T-helper 1 cell (primary cell): ENCODE data around the gene PAK6.

Source experiments
- DNase-seq, 5 donors: peaks; one replicate each; pipeline ENCODE4 v3.0.0-alpha.2; 2012 to 2020
- total RNA-seq, 4 donors: gene quantifications; one replicate each; lab custom pipeline; 2026; lab: John Stamatoyannopoulos, UW

PAK6 gene
- 0.23 to 0.80 (median 0.35) reads per million in 4 donors for total RNA-seq

DNA sequence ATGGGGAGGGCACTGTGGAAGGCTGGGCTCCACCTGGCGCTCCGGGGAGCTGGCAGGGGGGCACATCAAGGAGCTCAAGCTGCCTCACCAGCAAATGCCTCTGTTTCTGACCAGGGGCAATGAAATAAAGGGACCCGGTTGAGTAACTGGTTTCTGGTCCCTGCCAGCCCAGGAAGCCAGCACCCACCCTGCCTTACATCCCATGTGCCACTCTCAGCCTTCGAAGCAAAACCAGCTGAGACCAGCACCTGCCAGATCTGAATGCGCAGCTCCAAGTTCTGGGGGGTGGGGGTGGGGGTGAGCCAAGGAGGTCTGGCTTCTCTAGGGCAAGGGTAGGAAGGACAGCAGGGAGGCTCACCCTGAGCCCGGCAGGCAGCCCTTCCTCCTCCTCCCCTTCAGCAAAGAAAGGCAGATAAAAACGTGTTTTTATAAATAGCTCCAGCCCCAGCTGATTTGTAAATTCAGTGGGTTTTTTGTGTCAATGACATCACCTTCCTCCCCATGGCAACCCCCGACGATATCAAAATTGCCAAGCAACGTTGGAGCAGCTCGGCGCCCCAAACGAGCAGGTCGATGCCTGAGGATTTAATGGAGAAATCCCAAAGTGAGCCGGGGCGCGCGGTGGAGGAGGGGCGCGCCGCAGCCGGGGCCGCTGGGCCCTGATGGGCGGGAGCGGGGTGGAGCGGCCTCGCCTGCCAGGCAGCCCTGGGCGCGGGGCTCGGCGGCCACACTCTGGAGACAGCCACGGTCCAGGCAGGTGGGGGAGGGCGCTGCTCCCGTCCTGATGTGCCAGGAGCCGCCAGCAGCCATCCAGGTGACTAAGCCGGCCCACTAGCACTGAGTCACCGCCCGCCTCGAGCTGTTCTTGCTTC lies at the start of gene PAK6:
Gene PAK6 (plus strand): TSS at position 532 of the 872 bp plus-strand sequence. CDS start 25,723 bp downstream, outside the sequence.
- DNase-seq, result no peak

DNA sequence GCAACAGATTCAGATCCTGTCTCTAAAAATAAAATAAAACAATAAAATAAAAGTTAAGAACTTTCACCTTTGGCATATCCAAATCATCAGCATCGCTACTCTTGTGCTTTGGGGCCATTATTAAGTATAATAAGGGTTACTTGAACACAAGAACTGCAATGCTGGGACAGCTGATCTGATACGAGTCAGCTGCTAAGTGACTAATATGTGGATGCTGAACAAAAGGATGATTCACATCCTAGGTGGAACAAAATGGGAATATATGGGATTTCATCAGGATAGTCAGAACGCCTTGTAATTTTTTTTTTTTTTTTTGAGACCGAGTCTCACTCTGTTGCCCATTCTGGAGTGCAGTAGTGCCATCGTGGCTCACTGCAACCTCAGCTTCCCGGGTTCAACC lies 48.3 kb upstream of the PAK6 start:
- DNase-seq, result no peak

DNA sequence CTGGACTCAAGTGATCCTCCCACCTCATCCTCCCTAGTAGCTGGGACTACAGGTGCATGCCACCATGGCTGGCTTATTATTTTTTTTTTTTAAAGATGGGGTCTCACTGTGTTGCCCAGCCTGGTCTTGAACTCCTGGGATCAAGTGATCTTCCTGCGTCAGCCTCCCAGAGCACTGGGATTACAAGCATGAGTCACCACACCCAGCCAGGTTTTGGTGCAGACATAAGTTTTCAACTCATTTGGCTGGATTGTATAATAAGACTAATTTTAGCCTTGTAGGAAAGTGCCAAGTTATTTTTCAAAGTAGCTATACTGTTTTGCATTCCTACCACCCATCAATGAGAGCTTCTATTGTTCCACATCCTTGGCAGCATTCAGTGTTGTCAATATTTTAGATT lies 45.9 kb upstream of the PAK6 start:
- no peak for DNase-seq

DNA sequence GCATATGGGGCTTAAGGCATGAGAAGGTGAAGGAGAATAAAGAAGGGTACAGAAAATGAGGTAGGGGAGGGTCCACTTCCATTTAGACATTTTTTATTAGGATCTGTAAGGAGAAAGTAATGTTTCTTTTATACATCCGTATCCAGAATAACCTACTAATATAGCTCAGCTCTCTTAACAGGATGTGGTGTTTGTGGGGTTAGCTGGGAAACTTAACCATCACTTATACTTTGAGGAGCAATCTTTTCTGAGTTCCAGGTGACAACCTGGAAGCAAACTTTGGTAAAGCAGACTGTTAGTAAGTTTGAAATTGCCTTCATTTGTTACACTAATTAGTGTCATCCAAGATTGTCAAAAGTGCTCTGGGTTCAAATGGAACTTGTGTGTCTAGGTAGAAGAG lies 41.4 kb upstream of the PAK6 start:
- peak in 1 of 5 donors; percentile 19 for DNase-seq

DNA sequence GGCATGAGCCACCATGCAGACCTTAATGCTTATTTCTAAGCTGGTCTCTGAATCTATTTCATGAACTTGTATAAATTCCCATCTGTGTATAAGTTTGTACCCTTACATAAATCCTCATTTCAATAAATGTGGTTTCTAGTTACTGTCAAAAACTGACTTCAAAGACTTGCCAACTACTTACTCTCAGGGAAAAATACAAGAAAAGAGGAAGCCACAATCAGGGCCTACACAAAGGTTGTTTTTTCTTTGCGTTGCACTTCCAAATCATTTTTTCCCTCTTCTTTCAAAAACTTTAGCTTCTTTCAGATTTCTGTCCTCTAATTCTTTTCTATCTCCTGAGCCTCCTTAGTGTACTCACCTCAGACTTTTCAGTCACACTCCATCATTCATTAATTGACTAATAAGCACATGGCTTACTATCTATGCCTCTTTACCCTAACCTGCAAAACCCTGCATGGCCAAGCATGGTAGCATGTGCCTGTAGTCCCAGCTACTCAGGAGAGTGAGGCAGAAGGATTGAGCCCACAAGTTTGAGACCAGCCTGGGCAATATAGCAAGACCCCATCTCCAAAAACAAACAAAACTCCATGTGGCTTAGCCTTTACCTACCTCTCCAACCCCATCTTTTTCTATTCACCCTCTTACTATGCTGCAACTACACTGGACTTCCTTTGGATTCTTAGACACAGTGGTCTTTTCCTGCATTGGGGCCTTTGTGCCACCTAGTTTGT lies 40.3 kb upstream of the PAK6 start:
- DNase-seq, result no peak

DNA sequence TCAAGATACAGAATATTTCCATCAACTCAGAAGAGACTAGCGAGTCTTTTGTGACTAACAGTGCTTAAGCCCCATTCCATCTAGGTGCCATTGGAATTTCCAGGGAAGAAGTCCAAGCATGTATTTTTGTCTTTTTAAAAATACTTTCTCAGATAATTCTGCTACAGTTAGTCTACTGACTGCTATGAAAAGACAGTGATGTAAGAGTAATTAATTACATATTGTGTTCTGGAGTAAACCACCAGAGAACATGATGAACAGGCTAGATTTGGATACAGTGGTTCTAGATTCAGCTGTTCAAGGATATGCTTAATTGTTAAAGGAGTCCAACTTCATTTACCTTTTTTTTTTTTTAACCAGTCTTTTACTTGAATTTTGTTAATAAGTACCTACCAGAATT lies 34.8 kb upstream of the PAK6 start:
- DNase-seq, result no peak

DNA sequence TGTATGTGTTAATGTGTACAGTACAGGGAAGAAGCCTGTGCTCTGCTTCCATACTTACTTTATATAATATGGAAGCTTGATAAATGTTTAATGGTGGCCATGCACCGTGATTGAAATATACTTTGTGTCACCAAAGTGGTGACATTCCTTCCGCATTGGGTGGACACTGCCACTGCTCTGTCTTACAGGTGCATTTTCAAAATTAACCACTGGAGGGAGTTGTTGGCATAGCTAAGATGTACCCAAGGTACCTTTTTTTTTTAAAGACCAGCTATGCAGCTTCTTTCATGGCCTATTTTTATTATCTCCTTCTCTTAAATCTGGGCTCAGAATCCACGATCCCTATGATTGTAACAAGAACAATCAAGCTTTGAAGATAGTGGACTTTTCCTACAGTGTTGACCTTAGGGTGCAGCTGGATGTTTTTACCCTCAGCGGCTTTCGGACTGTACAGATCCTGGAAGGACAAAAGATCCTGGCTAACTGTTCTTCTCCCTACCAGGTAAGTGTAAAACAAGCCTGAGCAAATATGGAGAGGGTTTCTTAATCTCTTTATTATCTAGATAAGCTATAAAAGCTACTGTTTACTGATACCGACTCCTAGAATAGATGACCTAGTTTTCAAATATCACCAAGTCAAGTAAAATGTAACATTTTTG lies 21.6 kb upstream of the PAK6 start:
- peak in 2 of 5 donors; percentile 34 to 60 for DNase-seq

DNA sequence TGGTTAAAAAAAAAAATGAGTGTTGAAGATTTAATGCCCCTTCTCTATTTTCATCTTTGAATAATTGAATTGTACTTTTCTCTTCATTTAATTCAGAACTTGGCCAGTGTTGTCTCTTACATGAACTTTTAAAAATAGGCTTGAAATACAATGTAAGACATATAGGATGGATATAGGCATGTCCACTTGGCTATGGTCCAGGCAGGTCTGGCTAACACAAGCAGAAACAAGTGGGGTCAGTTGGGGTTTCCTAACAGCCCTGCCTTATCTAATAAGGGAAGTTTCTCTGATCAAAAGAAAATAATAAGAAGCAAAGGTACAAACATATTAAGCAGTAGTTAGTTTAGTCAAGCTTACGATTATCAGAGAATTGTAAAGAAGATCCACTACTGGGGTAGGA lies 19.1 kb upstream of the PAK6 start:
- DNase-seq, result no peak

DNA sequence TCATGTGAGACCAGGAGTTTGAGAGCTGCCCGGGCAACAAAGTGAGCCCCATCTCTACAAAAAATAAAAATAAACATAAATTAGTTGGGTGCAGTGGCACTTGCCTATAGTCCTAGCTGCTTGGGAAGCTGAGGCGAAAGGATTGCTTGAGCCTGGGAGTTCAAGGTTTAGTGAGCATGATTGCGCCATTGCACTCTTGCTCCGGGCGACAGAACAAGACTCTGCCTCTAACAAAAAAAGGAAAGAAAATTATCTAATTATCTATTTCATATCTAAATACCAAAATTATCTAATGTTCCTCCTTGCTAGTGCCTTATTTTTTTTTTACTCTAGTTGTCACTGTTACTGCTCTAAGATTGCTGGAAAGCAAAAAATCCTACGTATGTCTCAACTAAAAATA lies 16.7 kb upstream of the PAK6 start:
- DNase-seq, result no peak

DNA sequence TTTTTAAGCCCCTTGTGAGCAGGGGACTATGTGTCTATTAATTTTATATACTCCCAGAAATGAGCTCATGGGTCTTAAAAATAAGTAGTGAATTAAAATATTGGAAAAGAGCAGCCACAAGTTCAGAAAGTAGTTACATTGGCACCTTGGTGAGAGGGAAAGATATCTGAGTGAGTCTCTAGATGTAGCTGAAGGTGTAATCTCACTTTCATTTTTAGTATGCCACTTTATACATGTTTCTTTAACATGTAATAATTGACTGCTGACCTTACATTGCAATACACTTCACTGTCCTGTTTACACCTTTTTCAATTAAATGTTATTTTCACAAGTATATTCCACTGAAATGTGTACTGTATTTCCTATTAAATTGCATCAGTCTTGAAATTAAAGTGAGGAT lies 12.1 kb upstream of the PAK6 start:
- DNase-seq, result peak in 1 of 5 donors; percentile 8

DNA sequence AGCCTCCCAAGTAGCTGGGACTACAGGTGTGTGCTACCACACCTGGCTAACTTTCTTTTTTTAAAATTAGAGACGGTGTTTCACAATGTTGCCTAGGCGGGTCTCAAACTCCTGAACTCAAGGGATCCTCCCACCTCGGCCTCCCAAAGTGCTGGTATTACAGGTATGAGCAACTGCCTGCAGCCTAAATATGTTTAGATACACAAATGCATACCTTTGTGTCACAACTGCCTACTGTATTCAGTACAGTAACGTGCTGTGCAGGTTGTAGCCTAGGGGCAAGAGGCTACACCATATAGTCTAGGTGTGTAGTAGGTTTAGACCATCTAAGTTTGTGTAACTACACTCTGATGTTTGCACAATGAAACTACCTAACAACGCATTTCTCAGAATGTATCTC lies 9.5 kb upstream of the PAK6 start:
- no peak for DNase-seq

DNA sequence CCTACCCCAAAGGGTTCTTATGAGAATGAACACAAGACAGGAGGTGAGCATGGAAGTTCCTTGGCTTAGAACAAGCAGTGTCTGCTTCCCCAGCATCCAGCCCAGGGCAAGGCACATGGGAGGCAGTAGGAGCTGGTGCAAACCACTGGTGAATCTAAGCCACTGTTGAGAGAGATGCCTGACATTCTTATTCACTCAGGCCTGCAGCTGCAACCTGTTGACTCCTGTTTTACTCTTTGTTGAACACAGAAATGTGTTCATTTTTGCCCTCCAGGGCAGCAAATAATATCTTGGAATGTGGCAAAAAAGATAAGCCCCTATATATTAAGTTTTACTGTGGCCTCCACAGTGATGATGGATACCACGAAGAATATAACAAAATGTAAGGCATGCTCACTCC lies 8.9 kb upstream of the PAK6 start:
- no peak for DNase-seq

DNA sequence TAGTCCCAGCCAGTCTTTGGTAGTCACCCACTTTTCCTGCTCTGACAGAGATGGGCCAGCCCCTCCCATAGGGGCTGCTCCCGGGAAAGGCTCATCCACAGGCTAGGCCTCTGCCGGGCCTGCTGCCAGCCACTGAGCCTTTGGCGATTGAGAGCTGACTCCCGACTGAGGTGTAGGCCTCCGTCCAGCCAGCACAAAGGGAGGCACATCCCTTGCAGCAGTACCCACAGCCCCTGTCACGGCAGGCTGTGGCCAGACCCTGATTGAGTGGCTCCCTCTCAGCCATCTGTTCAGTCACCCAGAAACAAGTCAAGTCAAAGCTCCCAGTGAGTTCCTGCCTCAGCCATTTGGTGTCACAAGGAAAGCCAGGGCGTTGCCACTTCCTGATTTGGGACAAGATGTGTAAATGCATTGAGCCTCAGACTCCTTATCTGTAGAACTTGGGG lies 6.2 kb upstream of the PAK6 start:
- DNase-seq, result no peak

DNA sequence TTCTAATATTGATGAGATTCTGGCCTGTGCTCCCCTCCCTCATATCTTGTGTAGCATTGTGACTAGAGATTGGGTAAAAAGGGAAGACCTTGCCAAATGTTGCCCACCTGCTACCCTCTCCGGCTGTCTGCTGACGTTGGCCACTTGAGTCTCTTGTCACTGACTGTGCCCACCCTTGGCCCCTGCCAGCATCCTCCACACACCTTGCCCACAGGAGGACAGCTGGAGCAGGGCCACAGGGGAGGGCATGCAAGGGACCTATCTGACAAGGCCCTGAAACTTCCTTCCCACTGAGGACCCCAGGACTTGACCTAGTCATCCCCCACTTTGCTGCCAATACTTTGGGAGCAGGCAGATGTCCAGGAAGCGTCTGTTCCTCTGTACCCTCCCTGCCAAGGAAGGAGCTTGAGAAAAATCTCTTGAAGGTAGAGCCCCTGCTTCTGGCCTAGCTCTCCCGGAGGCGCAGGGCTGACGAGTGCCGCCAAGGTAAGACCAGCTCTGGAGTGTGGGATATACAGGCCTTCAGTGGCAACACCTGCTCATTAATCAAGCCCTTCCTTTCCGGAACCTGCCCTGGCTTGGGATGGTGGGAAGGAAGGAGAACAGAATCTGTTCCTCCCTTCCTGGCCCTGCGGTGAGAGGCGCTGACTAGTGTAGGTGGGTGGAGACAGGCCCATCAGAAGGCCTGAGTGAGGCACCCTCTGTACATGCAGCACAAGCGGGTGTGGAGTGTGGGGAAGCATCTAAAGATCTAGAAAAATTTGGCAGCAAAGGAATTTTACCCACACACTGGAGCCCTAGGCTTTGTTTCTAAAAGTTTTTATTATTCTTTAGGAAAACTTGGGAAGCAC lies 4.9 kb upstream of the PAK6 start:
- no peak for DNase-seq

DNA sequence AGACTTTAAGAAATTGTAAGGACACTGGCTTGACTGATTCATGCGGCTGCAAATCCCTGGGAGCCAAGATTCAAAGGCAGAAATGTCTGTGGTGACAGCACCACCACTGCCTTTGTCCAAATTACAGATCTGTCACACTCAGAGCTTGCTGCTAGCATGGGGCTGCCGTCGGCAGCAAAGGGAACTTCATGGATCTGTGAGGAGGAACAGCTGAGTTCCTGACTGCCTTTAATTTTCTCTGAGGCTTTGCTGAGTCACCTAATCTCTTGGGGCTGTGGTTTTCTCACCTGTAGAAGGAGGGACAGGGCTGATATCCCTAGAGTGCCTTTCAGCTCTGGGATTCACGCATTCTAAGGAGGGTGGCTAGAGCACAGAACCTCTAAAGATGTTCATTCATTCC lies 4.1 kb upstream of the PAK6 start:
- no peak for DNase-seq

DNA sequence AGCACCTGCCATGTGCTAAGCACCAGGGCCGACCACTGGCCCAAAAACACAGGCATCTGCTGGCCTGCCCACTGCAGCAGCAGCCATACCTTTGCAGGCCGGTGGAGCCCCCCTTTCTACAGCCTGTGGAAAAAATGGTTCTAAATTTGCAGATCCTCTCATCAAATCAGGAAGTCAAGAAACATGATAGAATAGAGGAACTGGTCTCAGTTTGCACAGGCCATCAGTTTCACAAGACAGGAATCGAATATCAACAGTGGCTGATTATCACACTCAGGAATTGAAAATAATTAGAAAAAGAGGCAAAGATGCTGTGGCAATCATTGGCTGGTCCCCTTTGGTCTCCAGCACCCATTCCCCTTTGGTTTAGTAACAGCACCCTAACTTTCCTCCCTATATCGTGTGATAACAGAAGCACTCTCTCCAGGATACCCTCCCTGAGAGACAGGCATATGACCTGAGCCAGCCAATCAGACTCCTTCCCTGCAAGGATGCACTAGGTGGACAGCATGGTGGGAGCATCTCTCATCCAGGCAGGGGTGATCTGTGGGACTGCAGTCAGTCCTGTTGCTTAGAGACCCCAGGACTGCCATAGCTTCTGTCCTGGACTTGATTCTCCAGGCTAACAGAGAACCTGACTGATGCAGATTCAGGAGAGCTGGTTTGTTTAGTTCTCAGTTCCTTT lies 3.5 kb upstream of the PAK6 start:
- DNase-seq, result no peak

DNA sequence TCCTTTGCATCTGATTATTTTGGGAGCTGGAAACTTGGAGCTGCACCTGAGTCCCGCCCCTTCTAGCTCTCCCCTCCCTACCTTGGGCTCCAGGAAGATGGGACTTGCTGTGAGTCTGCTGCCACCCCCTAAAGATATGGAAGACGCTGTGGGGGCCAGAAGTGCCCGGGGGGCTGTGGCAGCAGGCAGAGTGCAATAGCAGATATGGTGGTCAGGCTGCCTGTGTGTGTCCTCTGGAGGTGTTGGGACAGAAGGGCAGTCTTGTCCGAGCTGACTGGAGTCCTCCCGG lies 485 bp downstream of the PAK6 start:
- DNase-seq, result no peak

DNA sequence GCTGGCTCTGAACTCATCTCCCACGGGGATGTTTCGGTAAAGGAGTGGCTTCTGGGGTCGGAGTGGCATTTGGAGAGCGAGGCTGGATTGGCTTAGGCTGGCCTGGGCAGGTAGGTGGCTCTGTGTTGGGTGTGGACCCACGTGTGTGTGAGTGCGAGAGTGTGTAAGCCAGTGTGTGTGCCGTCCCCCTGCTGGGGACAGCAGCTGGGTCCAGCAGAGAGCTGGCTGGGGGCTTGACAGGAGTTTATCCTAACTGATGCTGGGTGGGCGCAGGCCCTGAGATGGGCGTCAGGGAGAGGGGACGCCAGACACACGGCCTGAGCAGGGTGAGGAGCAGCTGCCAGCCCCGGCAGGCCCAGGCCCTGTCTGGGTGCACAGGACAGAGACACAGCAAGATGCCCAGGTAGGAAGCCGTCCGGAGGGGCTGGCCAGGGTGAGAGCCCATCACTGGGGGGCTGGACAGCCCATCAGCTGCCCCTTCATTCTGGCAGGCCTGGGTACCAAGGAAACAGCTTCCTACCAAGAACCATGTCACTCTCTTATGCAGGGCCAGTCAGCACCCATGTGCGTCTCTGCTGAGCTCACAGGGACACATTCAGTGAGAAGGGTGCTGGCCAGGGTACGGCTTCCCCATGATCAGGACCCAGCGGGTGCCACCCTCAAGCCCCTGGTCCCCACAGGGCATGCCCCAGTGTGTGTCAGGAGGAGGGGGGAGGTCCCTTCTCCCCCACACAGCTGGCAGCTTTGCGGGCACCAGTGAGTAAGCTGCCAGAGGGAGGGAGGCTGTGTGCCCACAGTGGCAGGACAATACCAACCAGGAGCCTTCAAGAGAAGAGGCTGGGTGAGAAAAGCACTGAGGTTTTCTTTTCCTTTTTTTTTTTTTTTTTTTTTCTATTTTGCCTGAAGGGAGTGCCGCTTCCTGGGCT lies 1.1 kb downstream of the PAK6 start:
- no peak for DNase-seq

DNA sequence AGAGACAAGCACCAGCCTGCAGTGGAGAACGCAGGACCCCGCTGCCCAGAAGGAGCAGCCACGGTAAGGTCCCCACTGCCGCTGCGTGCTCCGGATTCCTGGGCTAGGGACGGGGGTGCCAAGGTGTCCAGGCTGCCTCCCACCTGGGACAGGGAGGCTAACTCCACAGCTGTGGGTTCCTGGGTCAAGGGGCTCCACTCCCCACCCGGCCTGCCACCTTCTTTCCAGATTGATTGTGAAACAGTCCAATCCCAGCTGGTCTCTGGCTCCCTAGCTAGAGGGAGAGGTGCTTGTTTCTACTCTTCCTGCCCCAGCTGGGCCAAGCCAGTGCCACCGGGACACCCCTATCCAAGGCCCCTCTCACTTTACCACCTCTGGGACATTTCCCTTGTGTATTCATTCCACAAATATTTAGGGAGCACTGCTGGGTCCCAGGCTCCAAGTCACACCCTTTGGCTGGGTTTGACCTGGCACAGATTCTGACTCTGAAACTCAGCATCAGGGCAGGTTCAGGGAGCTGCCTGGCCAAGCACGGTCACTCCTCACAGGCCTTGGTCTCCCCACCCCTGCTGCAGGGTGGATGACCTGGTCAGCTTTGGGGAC lies 1.9 kb downstream of the PAK6 start:
- no peak for DNase-seq
